ENCODE measurements around the gene ARF1.
"Not testable (repeated sequence)": the region's sequence is repeated elsewhere in the genome, so short reads cannot be mapped to it uniquely, and the experiment has no call there.

The ARF1 gene

GRCh38 chr1:228109962-228110488 lies 27.5 kb downstream of the ARF1 start:
- H3K4me2 ChIP-seq, result peak overlapping the region; percentile 74
- H3K79me2 ChIP-seq (ENCODE audit: insufficient read depth, low read depth), result peaks cover 15% of the 10 kb centered on the region; the same call in 1 of the 2 replicates
- H3K4me3 ChIP-seq (IDR thresholded peaks at IDR 0.05; ENCODE audit: insufficient read depth, low read depth, low read length), result peak overlapping the region; percentile 9
- no peaks in the 10 kb centered on the region for H3K27me3 ChIP-seq (ENCODE audit: insufficient read depth, low read depth)
- H3K4me1 ChIP-seq (ENCODE audit: low read depth, poor library complexity, severe bottlenecking), result peaks cover 39% of the 10 kb centered on the region
- peak overlapping the region; percentile 37; the same call in 1 of the 2 replicates for H3K27ac ChIP-seq
- no peaks in the 10 kb centered on the region; the same call in 1 of the 2 replicates for H3K36me3 ChIP-seq (ENCODE audit: insufficient read depth)
- no peaks in the 10 kb centered on the region for H4K20me1 ChIP-seq (ENCODE audit: insufficient read depth)
- no peak for TF ChIP-seq CTCF (conservative IDR thresholded peaks at IDR 0.05; ENCODE audit: low read depth, low read length)
- peak overlapping the region; percentile 77 for H2AFZ ChIP-seq (ENCODE audit: low read depth)
- peak overlapping the region; percentile 86 for H3K9ac ChIP-seq

- H3K4me1 ChIP-seq (ENCODE audit: low read depth, poor library complexity, severe bottlenecking), result peaks cover 39% of the 10 kb centered on the region
- H3K27me3 ChIP-seq (ENCODE audit: insufficient read depth, low read depth), result no peaks in the 10 kb centered on the region
- H2AFZ ChIP-seq (ENCODE audit: low read depth), result no peak overlapping the region
- peak overlapping the region; percentile 9 for H3K4me3 ChIP-seq (IDR thresholded peaks at IDR 0.05; ENCODE audit: insufficient read depth, low read depth, low read length)
- no peaks in the 10 kb centered on the region for H4K20me1 ChIP-seq (ENCODE audit: insufficient read depth)
- H3K4me2 ChIP-seq, result peak overlapping the region; percentile 74; the same call in 1 of the 2 replicates
- H3K36me3 ChIP-seq (ENCODE audit: insufficient read depth), result no peaks in the 10 kb centered on the region; the same call in 1 of the 2 replicates
- no peak overlapping the region for H3K9ac ChIP-seq
- peaks cover 15% of the 10 kb centered on the region; the same call in 1 of the 2 replicates for H3K79me2 ChIP-seq (ENCODE audit: insufficient read depth, low read depth)
- TF ChIP-seq CTCF (conservative IDR thresholded peaks at IDR 0.05; ENCODE audit: low read depth, low read length), result no peak
- no peak overlapping the region for H3K27ac ChIP-seq
Measured at GRCh38 chr1:228110556-228110955, 28.0 kb downstream of the ARF1 start.

DNA sequence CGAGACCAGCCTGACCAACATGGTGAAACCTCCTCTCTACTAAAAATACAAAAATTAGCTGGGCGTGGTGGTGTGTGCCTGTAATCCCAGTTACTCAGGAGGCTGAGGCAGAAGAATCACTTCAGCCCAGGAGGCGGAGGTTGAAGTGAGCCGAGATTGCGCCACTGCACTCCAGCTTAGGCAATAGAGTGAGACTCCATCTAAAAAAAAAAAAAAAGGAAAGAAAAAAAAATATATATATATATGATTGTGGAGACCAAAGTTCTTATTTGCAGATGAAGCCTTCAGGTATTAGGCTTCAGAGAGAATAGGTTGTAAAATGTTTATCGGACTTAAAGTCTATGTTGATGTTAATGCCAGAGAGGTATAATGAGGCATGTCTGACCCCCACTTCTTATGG lies 28.8 kb downstream of the ARF1 start:
- not testable (repeated sequence) for H4K20me1 ChIP-seq (ENCODE audit: insufficient read depth); H3K27me3 ChIP-seq (ENCODE audit: insufficient read depth, low read depth); H3K9ac ChIP-seq; H3K27ac ChIP-seq; H3K36me3 ChIP-seq (ENCODE audit: insufficient read depth); H3K4me3 ChIP-seq (IDR thresholded peaks at IDR 0.05; ENCODE audit: insufficient read depth, low read depth, low read length); H2AFZ ChIP-seq (ENCODE audit: low read depth)
- Histone ChIP-seq H3K4me2 (peak overlapping the region; percentile 84), H3K79me2 (ENCODE audit: insufficient read depth, low read depth) (peaks cover 15% of the 10 kb centered on the region; the same call in 1 of the 2 replicates), H3K4me1 (ENCODE audit: low read depth, poor library complexity, severe bottlenecking) (peaks cover 39% of the 10 kb centered on the region)

DNA sequence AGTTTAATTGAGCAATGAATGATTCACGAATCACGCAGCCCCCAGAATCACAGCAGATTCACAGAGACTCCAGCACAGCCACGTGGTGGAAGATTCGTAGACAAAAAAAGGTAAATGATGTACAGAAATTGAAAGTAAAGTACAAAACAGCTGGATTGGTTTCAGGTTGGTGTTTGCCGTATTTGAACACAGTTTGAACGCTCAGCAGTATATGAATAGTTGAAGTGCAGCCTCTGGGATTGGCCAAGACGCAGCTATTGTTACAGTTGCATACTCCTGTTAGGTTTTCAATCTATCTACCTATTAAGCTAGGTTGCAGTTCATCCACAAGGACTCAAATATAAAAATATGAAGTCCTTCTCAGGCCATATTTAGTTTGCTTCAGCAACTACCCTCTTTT lies 29.7 kb downstream of the ARF1 start:
- TF ChIP-seq CTCF (conservative IDR thresholded peaks at IDR 0.05; ENCODE audit: low read depth, low read length), result no peak
- H3K4me3 ChIP-seq (IDR thresholded peaks at IDR 0.05; ENCODE audit: insufficient read depth, low read depth, low read length), result no peak overlapping the region
- H4K20me1 ChIP-seq (ENCODE audit: insufficient read depth), result no peaks in the 10 kb centered on the region
- peak overlapping the region; percentile 34 for H3K27ac ChIP-seq
- H3K4me1 ChIP-seq (ENCODE audit: low read depth, poor library complexity, severe bottlenecking), result peaks cover 39% of the 10 kb centered on the region
- peaks cover 15% of the 10 kb centered on the region; the same call in 1 of the 2 replicates for H3K79me2 ChIP-seq (ENCODE audit: insufficient read depth, low read depth)
- H3K4me2 ChIP-seq, result peak overlapping the region; percentile 84
- H3K36me3 ChIP-seq (ENCODE audit: insufficient read depth), result no peaks in the 10 kb centered on the region
- H3K27me3 ChIP-seq (ENCODE audit: insufficient read depth, low read depth), result no peaks in the 10 kb centered on the region
- H2AFZ ChIP-seq (ENCODE audit: low read depth), result peak overlapping the region; percentile 30
- peak overlapping the region; percentile 12; the same call in 1 of the 2 replicates for H3K9ac ChIP-seq

DNA sequence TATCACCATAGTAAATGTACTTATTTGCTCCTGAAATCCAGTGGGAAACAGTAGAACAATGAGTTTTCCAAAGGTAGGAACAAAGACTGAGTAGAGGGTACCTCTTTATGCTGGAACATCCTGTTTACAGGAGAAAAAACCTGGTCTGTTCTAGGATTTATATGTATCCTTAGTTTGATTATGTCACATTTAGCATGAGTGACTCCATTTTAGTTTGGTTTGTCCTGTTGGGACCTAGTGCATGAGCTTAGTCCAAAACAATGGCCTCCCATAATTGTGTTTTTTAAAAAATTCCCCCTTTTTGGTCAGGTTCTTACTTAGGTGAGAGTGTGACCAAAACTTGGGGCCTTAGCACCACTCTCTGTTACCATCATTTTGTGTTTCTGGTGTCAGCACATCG lies 30.1 kb downstream of the ARF1 start:
- H3K4me2 ChIP-seq, result peak overlapping the region; percentile 84
- no peaks in the 10 kb centered on the region for H3K27me3 ChIP-seq (ENCODE audit: insufficient read depth, low read depth)
- H3K79me2 ChIP-seq (ENCODE audit: insufficient read depth, low read depth), result peaks cover 15% of the 10 kb centered on the region; the same call in 1 of the 2 replicates
- peaks cover 39% of the 10 kb centered on the region for H3K4me1 ChIP-seq (ENCODE audit: low read depth, poor library complexity, severe bottlenecking)
- no peak overlapping the region for H3K4me3 ChIP-seq (IDR thresholded peaks at IDR 0.05; ENCODE audit: insufficient read depth, low read depth, low read length)
- peak overlapping the region; percentile 12; the same call in 1 of the 2 replicates for H3K9ac ChIP-seq
- peak overlapping the region; percentile 34 for H3K27ac ChIP-seq
- peak overlapping the region; percentile 30; the same call in 1 of the 2 replicates for H2AFZ ChIP-seq (ENCODE audit: low read depth)
- no peak for TF ChIP-seq CTCF (conservative IDR thresholded peaks at IDR 0.05; ENCODE audit: low read depth, low read length)
- no peaks in the 10 kb centered on the region for H3K36me3 ChIP-seq (ENCODE audit: insufficient read depth)
- no peaks in the 10 kb centered on the region for H4K20me1 ChIP-seq (ENCODE audit: insufficient read depth)
